Adrenal gland (tissue), 5 donors: ENCODE data around the gene NAV2.

Experiments
- CTCF ChIP-seq, 6 experiments: fragments of 450-650 bp in 4 of 6; fragments of 200-600 bp in 2 of 6; sonication (generic) in 1 of 6; IDR thresholded peaks; 1 replicate in 5 of 6; 2 replicates in 1 of 6; pipeline versions ENCODE4 v1.5.1 to v1.8.0; 2016 to 2021; ENCODE audit warnings: antibody characterized with exemption in 6 of 6, mild to moderate bottlenecking in 2 of 6, moderate library complexity in 1 of 6
- POLR2A ChIP-seq, 2 donors: fragments of 450-650 bp; IDR thresholded peaks; one replicate each; pipeline ENCODE4 v1.6.1; 2017; ENCODE audit warnings: antibody characterized with exemption in 2 of 2, mild to moderate bottlenecking in 2 of 2, moderate library complexity in 1 of 2
- donor health status: DM: no; HTN: no; CAD: no.

GRCh38 chr11:19767627-19768151 is 55.1 kb downstream of the NAV2 start:
- no peak for TF ChIP-seq POLR2A (IDR thresholded peaks at IDR 0.05)
- TF ChIP-seq CTCF (IDR thresholded peaks at IDR 0.05), result no peak
